Mesenteric fat pad (tissue), 1 donor: ENCODE measurements around the gene LPXN. TPM values are rescaled to one million over a fixed set of nuclear protein-coding genes. Genes with fewer than 3 reads are reported as not detected.
"Not testable (repeated sequence)": the region's sequence is repeated elsewhere in the genome, so short reads cannot be mapped to it uniquely, and the experiment has no call there.

Experiments used
- DNase-seq: peaks from one replicate; pipeline ENCODE4 v3.0.0-alpha.2; 2020; ENCODE audit warnings: low spot score
- total RNA-seq: library from RNA; stranded (reverse); fragmentation: NEBNext Ultra II Directional; extraction: Animal tissue kit (Norgen Biotek cat#: 25700); gene quantifications from one replicate; pipeline ENCODE4 v1.2.1, GENCODE V29; 2021
- donor health status: DM: yes; HTN: yes; CAD: no.

LPXN gene
- total RNA-seq, 1 donor from 2014 or later = 17.0 TPM

DNA sequence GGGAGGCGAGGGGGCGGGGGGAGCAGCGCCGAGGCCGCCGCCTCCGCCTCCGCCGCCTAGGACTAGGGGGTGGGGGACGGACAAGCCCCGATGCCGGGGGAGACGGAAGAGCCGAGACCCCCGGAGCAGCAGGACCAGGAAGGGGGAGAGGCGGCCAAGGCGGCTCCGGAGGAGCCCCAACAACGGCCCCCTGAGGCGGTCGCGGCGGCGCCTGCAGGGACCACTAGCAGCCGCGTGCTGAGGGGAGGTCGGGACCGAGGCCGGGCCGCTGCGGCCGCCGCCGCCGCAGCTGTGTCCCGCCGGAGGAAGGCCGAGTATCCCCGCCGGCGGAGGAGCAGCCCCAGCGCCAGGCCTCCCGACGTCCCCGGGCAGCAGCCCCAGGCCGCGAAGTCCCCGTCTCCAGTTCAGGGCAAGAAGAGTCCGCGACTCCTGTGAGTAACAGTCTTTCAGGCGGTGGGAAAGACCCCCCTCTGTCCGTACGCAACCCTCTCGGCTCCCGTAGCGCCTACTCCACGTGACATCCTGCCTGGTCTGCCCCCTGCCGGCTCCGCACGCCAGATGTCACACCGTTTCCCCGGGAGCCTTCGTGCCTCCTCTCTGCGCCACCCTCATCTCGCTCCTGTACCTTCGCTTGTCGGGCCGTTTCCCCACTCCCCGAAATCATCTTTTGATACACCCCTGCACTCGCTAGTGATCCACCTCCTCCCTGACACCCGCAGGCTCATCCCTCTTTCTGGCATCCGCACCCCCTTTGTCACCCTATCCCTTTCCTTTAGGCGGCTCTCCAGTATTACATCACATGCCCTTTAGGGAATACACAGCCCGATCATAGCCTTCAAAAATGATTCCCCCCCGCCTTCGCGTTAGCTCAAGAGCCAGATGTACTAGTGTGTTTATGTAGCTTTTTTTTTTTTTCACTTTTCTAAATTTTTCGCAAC is 3.8 kb upstream of the LPXN start:
- peak; percentile 96 for DNase-seq

DNA sequence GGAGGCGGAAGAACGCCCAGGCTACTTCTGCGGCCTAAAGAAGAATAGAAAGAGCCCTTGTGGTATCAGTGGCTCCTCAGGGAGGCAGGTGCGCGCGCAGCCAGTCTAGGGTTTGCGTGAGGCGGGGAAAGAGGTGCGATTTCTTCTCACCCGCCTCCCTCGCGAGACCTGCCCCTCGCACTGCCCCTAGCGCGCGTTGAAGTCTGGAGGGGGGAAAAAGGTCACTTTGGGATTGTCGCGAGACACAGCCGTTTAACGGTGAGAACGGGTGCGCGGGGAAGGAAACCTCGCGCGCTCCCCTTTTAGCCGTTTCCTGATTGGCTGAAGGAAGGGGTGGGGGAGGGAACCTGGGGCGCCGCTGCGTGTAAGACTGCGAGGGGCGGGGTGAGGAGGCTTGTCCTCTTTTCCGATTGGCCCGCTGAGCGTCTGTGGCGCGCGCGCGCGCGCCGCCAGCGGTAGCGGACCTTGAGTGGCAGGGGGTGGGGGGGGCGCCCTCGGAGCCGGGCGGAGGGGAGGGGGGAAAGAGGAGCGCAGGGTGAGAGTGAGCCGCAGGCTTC is 3.1 kb upstream of the LPXN start, which contains the start of gene ZFP91:
Gene ZFP91 (plus strand): TSS at position 429 of the 557 bp plus-strand sequence. CDS start 219 bp downstream, outside the sequence.
- peak; percentile 98 for DNase-seq

DNA sequence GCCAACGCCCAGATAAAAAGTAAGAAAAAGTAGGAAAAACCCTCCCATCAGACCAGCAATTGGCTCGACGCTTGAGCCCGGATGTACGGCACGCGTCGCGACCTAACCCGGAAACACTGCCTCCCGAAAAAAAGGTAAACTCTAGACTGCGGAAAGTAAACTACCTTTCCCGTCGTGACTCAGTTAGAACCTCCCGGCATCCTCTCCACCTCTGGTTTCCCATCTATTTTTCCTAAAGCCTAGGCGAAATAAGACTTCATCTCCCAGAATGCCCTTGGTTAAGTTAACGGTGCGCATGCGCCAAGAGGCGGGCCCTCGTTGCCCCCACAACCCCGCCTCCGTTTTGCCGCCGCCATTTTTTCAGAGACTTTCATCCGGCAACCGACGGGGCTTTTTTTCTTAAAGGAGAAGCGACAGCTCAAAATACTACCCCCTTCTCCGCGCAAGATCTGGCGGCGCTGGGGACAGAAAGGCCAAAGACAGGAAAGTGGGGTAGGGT is 2.5 kb upstream of the LPXN start:
- DNase-seq = peak; percentile 96

DNA sequence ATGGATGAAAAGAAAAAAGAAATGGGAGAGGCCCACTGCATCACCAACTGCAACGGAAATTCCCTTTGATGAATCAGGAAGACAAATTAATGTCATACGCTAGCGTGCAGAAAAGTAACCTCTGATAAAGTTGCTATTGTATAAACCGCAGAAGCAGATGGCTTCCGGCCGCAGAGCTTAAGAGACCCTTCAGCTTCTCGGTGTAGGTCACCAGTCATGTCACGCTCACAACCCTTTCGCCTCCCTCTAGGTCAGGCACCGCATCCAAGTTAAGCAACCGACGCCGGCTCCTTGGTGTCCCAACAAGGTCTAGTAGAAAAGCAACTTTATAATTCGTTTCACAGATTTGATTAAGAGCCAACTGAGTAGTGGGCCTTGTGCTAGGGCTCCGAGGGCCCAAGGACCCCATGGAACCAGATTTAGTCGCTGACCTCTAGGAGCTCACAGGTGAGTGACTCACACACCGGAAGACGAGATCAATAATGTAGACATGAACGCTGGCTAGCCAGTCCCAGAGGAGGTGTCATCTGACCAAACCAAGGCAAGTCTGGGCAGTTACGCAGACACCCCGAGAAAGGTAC is 2.0 kb upstream of the LPXN start:
- no peak for DNase-seq

DNA sequence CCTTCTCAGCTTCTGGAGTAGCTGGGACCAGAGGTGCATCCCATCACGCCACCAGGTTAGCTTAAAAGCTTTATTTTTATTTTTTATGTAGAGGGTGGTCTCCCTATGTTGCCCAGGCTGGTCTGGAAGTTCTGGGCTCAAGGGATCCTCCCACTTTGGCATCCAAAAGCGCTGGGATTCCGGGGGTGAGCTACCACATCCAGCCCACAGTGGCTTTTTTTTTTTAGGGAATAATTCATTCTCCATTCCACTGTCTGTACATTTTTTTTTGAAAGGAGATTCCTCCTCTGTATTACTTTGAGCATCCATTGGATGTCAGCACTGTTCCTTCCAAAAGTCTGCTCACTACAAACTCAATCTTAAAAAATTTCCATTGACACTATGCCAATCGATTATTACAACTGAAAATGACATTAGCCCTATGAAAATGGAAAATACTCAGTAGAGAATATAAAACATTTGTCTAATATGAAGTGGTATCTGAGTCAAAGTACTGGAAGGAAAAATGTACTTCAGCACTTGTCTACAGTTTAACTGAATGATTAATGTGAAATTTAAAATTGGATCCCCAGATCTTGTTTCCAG is 1.3 kb upstream of the LPXN start:
- no peak for DNase-seq

DNA sequence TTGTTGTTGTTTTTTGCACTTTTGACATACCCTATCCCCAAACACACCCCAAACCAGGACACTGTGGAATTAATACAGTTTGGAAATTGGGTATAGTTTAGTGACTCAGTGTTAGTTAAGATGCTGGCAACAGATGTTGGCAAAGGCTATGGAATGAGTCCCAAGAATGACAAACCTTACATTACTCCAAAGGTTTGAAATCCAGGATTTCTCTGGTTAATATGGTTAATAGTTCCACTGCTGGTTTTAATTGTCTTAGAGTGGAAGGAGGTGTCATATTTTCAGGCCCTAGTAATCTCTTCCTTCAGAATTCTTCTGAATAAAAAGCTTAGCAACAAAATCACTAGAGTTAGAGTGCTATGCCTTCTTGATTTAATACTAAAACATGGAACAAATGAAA is 775 bp downstream of the LPXN start:
- DNase-seq = no peak

DNA sequence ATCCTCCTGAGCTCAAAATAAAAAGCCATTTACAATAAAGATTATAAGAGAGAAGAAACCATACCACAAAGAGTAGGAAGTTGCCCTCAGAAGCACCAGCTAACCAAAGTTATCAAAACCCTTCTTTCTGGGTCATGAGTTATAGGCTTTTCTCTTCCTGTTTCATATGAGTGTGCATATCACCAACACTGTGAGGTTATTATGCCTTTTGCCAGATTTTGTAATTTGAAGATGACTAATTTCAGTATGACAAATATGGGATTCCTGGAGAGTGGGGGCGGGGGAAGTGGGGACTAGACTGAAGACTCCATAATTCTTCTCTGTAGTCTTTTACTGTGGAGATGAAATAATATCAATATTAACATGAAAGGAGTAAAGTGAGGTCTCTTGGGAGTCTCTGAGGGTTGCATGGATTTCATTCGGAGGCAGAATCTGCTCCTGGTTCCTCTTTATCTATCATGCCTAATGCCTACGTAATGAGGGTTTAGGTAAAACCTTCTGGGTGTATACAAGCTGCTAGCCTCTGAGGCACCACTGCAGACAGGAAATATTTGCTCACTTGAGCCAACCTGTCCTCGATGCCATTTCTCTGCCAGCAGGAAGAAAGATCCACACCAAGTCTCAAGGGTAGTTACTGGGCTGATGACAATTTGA is 2.1 kb downstream of the LPXN start:
- no peak for DNase-seq

DNA sequence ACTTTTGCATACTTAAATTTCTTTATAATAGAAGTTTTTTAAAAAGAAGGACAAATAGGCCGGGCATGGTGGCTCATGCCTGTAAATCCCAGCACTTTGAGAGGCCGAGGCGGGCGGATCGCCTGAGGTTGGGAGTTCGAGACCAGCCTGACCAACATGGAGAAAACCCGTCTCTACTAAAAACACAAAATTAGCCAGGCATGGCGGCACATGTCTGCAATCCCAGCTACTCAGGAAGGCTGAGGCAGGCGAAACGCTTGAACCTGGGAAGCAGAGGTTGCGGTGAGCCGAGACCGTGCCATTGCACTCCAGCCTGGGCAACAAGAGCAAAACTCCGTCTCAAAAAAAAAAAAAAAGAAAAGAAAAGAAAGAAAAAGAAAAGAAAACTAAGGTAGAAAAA is 2.8 kb downstream of the LPXN start:
- DNase-seq = not testable (repeated sequence)

DNA sequence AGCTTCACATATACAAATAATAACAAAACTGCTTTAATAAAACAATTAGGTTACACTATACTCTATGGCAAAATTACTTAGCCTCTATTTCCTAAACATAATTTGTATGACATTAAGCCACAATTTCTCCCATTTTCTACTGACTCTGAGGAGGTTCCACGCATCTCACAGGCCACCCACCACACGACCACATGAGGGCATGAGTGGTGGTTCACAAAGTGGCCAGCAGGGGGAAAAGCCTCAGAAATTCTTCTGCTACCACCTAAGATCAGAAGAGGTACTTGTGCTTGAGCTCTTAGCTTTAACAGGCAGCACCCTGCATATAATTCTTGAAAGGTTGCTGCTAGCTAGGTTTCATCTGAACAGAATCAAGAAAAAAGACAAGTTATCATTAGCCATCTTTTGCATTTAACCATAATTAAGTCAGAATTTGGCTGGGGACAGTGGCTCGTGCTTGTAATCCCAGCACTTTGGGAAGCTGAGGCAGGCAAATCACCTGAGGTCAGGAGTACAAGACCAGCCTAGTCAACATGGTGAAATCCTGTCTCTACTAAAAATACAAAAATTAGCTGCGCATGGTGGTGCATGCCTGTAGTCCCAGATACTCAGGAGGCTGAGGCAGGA is 7.7 kb downstream of the LPXN start:
- DNase-seq = no peak

DNA sequence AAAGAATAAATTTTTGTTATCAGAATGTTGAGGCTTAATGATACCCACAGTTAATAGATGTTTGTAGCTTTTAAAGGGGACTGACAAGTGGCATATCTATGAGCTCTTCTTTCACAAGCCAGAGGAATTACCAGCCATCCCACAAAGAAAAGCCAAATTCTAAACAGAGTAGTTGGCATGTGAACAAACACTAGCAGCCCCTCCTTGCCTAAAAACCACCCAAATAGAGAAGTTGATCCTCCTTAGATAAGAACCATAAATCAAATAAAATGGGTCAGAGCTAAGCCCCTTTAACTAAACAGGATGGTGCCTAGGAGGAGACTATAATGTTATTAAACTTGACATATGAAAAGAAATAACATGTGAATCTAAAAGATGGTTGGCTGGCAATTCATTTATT is 11.4 kb downstream of the LPXN start:
- DNase-seq = no peak

DNA sequence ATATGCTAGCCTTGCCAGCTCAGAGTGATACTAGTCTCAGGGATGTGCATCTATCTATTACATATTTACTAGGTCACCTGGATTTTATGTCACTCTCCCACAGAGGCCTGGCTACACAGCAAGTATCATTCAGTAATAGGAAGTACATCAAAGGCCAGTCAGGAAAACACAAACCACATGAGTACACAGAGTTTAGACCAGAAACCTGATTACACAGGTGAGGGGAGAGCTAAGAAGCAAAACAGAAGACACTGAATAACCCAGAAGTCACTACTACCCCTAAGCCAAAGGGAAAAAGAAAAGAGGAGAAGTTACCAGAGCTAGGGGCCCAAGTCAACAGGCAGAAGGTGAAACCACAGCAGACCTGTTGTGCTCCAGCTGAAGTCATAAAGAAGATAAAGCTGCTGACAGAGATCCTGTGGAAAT is 13.3 kb downstream of the LPXN start:
- DNase-seq = no peak

DNA sequence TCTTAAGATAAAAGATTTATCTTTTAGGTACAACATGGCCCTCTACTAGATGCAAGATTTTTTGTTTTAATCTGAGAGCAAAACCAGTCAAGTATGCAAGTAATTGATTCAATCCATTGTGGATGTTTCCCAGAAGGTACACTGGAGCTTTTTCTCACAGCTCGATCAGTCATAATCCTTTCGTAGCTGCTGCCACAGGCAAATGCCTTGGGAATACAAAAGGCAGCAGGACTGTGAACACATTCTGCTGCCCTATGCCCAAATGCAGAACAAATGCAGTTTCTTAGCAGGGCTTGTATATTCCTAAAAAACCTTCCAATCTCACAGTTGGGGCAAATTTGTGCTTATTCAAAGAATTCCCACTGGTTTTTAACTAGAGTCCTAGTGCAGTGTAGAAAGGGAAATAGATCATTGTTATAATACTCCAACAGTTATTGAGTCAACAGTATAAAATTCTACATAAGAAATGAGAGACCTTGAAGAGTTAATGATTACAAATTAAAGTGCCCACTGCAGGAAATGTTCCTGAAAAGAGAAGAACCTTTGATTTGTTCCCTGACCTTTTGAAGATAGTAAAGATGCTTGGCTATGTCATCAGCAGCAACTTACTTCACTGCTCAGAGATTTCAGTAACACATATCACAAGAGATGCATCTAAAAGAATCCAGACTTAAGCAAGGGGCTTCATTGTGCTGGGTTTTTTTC is 14.1 kb downstream of the LPXN start:
- DNase-seq = no peak

DNA sequence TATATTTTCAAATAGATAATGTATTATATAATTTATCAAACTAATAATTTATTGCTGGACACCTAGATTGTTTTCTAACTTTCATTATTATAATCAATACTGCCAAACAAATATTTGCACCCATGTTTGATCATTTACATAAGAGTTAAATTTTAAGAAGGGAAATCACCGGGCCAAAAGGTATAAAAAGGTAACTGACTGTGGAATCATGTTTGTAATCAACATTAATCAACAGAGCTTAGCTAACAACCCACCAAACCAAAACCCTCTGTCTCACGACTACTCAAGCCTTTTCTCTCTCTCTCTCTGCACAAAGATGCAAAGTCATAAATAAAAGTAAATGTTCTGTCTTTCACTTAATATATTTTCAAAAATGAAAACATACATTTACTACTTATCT is 14.8 kb downstream of the LPXN start:
- no peak for DNase-seq

DNA sequence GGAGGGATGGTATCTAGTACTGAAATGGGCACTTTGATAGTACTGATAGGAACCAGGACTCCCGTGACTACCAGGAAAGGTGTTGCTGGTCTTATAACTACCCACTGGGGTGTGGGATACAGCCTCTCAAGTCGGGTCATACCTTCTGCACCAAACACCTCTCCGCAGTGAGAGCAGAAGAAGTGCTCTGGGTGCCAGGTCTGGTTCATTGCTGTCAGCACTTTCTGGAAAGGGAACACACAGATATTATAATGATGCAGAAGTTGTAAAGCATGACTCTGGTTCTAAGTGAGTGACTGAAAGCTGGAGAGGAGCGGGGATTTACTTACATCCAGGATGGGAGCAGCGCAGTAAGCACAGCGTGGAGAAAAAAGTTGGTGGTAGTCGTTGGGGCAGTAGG is 26.0 kb downstream of the LPXN start:
- no peak for DNase-seq

DNA sequence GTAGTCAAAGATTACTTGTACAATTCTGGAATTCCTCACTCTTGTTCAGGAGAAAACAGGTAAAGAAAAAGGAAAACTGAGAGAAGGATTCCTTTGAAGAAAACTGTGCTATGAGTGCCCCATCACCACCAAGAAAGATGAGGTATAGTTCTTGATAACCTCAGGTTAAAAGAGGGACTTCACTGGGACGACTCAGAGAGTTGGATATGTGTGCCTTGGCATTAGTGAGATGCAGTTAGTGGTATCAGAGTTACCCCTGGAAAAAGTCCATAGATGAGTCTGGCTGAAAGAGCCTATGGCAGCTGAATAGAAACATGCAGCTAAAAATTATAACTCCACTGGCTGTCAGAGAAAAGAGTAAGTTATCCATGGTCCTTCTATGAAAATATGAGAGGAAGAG is 28.8 kb downstream of the LPXN start:
- DNase-seq = no peak

DNA sequence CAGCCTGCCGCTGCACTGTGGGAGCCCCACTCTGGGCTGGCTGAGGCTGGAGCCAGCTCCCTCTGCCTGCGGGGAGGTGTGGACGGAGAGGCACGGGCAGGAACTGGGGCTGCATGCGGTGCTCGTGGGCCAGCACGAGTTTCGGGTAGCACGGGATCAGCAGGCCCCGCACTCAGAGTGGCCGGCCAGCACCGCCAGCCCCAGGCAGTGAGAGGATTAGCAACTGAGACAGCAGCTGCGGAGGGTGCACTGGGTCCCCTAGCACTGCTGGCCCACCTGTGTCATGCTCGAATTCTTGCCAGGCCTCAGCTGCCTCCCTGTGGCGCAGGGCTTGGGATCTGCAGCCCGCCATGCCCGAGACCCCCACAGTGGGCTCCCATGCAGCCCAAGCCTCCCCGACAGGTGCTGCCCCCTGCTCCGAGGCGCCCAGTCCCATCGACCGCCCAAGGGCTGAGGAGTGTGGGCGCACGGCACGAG is 43.8 kb downstream of the LPXN start:
- no peak for DNase-seq

DNA sequence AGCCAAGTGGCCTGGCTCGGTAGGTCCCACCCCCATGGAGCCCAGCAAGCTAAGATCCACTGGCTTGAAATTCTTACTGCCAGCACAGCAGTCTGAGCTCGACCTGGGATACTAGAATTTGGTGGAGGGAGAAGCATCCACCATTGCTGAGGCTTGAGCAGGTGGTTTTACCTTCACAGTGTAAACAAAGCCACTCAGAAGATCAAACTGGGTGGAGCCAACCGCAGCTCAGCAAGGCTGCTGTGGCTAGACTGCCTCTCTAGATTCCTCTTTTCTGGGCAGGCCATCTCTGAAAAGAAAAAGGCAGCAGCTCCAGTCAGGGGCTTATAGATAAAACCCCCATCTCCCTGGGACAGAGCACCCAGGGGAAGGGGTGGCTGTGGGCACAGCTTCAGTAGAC is 45.4 kb downstream of the LPXN start:
- DNase-seq = no peak

DNA sequence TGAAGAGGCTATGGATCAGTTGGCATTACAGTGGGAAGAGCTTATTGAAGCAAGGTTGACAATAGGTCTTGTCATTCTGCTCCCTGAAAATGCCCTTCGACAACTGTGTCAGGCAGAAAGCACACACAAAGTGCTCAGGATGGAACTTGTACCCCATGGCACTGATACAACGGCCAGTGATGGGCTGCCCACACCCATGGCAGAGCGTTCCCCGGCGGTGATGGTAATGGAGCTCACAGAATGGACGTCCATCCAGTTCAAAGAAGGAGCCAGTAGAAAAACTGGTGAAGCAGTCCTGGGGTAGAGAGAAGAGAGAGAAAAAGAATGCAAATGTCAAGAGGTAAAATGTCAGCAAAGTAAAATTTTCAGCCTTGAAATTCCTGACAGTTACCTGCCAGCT is 48.2 kb downstream of the LPXN start:
- no peak for DNase-seq

DNA sequence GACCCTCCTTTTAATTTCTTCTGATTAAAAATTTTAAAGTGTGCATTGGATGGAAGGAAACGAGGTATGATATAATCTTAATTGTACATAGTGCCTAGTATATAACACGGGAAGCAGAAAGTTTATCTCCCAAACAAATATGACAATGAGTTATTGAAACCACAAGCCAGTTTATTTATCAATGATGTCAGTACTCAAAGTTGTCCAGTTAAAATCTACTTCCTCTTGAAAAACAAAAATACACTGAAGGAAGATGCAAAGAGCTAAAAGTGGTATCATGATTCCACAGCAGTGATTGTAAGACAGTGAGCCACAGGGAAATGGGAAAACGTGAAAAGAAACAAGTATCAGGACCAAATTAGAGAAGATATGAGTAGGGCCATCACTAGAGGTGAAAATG is 48.9 kb downstream of the LPXN start:
- no peak for DNase-seq

DNA sequence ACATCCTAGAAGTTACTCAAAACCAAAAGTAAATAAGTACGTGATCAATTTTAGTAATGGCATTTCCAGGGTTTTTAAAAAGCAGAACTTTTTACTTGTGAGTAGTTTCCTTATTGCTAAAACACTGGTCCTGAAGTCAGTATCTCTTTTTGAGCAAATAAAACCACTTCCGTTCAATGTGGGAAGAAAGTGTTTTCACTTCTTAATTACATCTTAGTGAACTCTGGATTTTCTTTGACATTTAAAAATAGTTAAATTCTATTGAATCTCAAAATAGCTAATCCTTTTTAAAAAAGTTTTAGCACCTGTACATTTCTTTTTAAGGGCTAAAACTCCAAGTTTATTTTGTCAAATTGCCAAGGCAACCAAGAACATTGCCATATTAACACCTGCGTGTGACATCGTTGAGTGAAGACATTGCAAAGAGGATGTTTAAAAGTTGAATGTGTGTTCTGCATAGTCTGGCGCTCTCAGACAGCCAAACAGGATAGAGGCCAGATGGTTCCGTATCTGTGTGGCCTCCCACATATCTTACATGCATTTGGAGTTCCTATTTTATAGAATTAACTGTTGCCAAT is 50.5 kb downstream of the LPXN start:
- DNase-seq = no peak
